Measurements from ENCODE around the gene CFTR. TPM values are rescaled to one million over a fixed set of nuclear protein-coding genes. Genes with fewer than 3 reads are reported as not detected.

Gene CFTR
- total and polyA plus RNA-seq, 9 of the 15 experiments (the other 6 are each of a cell fraction or from before 2014, with no cell fraction given) = 0.20 TPM; not detected in 8

DNA sequence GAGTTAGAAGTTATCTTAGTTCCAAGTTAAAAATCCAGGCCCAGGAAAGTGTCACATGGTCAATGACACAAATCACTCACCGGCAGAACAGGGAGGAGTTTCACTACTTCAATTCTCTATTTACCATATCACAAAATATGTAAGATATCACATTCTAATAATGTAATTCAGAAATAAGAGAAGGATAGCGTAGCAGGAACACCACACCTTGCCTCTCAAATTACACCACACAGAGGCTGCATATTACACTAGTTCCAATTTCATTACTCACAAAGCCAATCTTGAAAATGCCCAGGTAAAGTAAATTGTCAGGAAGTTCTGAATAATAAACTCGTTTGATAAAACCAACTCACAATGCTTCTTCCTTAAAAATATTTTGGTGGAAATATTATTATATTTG, 224.2 kb downstream of the CFTR start:
- Histone ChIP-seq H3K4me1 (replicated peaks in 1 of 2; ENCODE audit: control insufficient read depth in 2 of 2, insufficient read depth in 2 of 2, low read length in 2 of 2) (no peaks in the 10 kb centered on the region), H3K9me1 (ENCODE audit: control insufficient read depth, insufficient read depth, low read length) (no peaks in the 10 kb centered on the region), H3K27ac (ENCODE audit: extremely low read depth, low read depth, low read length) (no peak overlapping the region), H3K4me2 (ENCODE audit: insufficient read depth, low read length) (no peak overlapping the region), H2AFZ (ENCODE audit: low read depth, low read length) (no peak overlapping the region), H3K79me2 (ENCODE audit: control insufficient read depth, insufficient read depth, low read length) (no peaks in the 10 kb centered on the region), H4K20me1 (replicated peaks; ENCODE audit: control insufficient read depth, insufficient read depth, low read length) (no peaks in the 10 kb centered on the region), H3K27me3 (ENCODE audit: control insufficient read depth in 2 of 2, insufficient read depth in 2 of 2, low read length in 2 of 2) (no peaks in the 10 kb centered on the region), H3K9me3 (replicated peaks; ENCODE audit: control insufficient read depth, insufficient read depth, low read depth, low read length) (no peaks in the 10 kb centered on the region), H3K9ac (ENCODE audit: insufficient read depth in 1 of 2, low read depth in 2 of 2, low read length in 2 of 2) (no peak overlapping the region), H3K36me3 (ENCODE audit: control insufficient read depth, insufficient read depth, low read length) (no peaks in the 10 kb centered on the region), H3K4me3 (no peak overlapping the region)
- ChIA-PET POLR2A (no interaction called here), CTCF (ENCODE audit: low intra/inter-chr PET ratio) (no interaction called here)
- WGBS (ENCODE audit: insufficient coverage, low coverage, missing lambda C conversion rate) = 0% methylated on average over 3 of the region's 3 CpGs
- no TSS peak for BruUV-seq (replicated peaks)
- FAIRE-seq (no peak), DNase-seq (ENCODE audit: extremely low read depth in 1 of 4, low spot score in 3 of 4) (no peak), ATAC-seq (no peak)
- intact Hi-C loops (cut with micrococcal nuclease) (no loop called here), in situ Hi-C loops (cut with MboI) (no loop called here)
- no peak for TF ChIP-seq ZNF23 (CRISPR knock-in tag; IDR thresholded peaks at IDR 0.05)
- TF ChIP-seq, protein P1, sequence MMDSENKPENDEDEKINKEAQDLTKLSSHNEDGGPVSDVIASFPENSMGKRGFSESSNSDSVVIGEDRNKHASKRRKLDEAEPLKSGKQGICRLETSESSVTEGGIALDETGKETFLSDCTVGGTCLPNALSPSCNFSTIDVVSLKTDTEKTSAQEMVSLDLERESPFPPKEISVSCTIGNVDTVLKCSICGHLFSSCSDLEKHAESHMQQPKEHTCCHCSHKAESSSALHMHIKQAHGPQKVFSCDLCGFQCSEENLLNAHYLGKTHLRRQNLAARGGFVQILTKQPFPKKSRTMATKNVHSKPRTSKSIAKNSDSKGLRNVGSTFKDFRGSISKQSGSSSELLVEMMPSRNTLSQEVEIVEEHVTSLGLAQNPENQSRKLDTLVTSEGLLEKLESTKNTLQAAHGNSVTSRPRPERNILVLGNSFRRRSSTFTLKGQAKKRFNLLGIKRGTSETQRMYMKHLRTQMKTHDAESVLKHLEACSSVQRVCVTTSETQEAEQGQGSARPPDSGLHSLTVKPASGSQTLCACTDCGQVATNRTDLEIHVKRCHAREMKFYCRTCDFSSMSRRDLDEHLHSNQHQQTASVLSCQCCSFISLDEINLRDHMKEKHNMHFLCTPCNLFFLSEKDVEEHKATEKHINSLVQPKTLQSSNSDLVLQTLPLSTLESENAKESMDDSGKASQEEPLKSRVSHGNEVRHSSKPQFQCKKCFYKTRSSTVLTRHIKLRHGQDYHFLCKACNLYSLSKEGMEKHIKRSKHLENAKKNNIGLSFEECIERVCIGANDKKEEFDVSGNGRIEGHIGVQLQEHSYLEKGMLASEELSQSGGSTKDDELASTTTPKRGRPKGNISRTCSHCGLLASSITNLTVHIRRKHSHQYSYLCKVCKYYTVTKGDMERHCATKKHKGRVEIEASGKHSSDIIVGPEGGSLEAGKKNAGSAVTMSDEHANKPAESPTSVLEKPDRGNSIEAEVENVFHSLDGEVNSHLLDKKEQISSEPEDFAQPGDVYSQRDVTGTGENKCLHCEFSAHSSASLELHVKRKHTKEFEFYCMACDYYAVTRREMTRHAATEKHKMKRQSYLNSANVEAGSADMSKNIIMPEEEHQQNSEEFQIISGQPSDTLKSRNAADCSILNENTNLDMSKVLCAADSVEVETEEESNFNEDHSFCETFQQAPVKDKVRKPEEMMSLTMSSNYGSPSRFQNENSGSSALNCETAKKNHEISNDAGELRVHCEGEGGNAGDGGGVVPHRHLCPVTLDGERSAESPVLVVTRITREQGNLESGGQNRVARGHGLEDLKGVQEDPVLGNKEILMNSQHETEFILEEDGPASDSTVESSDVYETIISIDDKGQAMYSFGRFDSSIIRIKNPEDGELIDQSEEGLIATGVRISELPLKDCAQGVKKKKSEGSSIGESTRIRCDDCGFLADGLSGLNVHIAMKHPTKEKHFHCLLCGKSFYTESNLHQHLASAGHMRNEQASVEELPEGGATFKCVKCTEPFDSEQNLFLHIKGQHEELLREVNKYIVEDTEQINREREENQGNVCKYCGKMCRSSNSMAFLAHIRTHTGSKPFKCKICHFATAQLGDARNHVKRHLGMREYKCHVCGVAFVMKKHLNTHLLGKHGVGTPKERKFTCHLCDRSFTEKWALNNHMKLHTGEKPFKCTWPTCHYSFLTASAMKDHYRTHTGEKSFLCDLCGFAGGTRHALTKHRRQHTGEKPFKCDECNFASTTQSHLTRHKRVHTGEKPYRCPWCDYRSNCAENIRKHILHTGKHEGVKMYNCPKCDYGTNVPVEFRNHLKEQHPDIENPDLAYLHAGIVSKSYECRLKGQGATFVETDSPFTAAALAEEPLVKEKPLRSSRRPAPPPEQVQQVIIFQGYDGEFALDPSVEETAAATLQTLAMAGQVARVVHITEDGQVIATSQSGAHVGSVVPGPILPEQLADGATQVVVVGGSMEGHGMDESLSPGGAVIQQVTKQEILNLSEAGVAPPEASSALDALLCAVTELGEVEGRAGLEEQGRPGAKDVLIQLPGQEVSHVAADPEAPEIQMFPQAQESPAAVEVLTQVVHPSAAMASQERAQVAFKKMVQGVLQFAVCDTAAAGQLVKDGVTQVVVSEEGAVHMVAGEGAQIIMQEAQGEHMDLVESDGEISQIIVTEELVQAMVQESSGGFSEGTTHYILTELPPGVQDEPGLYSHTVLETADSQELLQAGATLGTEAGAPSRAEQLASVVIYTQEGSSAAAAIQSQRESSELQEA (IDR thresholded peaks at IDR 0.05; ENCODE audit: low read depth) = no peak
- TF ChIP-seq ETV6 (IDR thresholded peaks at IDR 0.05; ENCODE audit: borderline replicate concordance in 1 of 2, low read depth in 2 of 2, low read length in 1 of 2) = no peak
- TF ChIP-seq ETV6 (CRISPR knock-in tag; IDR thresholded peaks at IDR 0.05; ENCODE audit: borderline replicate concordance) = no peak
- TF ChIP-seq GATAD2B (IDR thresholded peaks at IDR 0.05; ENCODE audit: borderline replicate concordance) = no peak
- TF ChIP-seq, protein P2, sequence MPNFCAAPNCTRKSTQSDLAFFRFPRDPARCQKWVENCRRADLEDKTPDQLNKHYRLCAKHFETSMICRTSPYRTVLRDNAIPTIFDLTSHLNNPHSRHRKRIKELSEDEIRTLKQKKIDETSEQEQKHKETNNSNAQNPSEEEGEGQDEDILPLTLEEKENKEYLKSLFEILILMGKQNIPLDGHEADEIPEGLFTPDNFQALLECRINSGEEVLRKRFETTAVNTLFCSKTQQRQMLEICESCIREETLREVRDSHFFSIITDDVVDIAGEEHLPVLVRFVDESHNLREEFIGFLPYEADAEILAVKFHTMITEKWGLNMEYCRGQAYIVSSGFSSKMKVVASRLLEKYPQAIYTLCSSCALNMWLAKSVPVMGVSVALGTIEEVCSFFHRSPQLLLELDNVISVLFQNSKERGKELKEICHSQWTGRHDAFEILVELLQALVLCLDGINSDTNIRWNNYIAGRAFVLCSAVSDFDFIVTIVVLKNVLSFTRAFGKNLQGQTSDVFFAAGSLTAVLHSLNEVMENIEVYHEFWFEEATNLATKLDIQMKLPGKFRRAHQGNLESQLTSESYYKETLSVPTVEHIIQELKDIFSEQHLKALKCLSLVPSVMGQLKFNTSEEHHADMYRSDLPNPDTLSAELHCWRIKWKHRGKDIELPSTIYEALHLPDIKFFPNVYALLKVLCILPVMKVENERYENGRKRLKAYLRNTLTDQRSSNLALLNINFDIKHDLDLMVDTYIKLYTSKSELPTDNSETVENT (CRISPR knock-in tag; IDR thresholded peaks at IDR 0.05) = no peak
- no peak for TF ChIP-seq GTF2E2 (tag; IDR thresholded peaks at IDR 0.05)
- no peak for TF ChIP-seq ZBTB2 (IDR thresholded peaks at IDR 0.05)
